Superior temporal gyrus (tissue), 1 donor: ENCODE measurements around the gene PTPRE.

Source experiments
- DNase-seq: peaks from one replicate; pipeline ENCODE4 v3.0.0-alpha.2; 2016; ENCODE audit errors: extremely low spot score

Gene PTPRE

DNA sequence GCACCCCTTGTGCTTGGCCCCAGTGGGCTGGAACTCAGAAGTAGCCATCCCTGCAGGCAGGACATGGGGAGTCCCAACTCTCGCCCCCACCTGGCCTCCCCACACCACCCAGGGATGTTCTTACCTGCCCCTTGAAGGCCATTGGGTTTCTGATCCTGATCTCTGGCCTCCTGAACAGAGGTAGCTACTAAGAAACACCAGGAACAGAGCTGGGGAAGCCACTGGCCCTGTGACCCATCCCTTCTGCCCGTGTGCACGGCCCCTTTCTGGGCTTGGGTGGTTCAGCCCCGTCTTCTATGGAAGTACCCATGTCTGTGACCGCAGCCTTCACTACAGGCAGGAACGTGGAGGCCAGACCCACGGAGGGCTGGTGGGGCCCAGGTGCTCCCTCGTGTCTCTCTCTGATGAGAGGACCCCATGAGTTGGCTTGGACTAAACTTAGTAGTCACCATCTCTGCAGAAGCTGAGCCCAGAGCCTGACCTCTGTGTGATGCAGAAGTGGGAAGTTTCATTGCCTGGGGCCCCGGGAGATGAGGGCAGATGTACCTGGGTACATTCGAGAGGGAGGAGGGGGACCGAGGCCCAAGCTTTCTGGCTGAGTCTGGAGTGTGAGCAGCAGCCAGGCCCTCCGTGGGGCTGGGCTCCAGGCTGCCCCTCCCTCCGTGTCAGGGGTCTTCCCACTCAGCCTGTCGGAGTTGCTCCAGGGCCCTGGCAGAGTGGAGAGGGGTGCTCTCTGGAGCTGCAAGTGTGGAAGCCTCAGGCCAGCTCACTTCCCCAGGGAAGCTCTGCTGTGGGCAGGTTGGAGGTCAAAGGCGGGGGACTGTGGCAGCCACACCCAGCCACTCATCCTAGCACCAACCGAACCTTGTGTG is 138.3 kb downstream of the PTPRE start:
- no peak for DNase-seq

- no peak for DNase-seq
Measured at GRCh38 chr10:128045833-128046120, 138.9 kb downstream of the PTPRE start.

- no peak for DNase-seq
Measured at GRCh38 chr10:128046156-128046952, 139.5 kb downstream of the PTPRE start.

- DNase-seq: no peak
Measured at GRCh38 chr10:128046953-128047290, 140.0 kb downstream of the PTPRE start.

DNA sequence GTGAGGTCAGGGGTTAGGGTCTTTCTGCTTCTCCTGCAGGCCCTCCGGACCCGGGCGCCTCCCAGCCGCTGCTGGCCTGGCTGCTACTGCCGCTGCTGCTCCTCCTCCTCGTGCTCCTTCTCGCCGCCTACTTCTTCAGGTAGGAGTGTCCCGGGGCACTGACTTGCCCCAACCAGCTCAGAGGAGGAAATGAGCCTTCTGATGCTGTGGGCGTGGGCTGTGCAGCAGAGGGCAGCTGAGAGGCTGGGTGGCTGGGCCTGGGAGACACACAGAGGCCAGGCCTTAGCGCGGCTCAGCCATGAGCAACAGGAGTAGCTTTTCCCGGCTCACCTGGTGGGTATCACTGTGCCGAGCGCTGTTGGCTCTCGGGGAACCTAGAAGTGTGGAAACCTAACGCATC is 140.4 kb downstream of the PTPRE start:
- DNase-seq: no peak

- DNase-seq: peak; percentile 43
Measured at GRCh38 chr10:128047991-128048818, 141.3 kb downstream of the PTPRE start.

DNA sequence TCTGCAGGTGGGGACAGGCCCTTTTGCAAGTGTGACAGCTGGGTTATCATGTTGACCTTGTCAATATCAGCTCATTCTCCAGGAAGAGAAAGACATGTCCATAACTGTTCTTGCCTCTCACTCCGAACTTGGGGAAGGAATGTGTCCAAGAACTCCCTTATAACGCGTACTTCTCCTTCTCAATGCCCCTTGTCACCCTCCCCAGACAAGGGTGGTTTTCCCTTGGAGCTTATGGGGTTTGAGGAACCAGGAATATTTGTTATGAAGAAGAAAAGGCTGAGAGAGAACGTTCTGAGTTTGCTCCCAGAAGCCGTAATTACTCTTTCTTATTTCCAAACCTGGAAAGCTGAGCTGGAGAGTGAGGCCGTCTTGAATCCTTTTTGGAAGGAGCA is 141.9 kb downstream of the PTPRE start:
- no peak for DNase-seq

GRCh38 chr10:128049226-128050120 is 142.6 kb downstream of the PTPRE start:
- no peak for DNase-seq

GRCh38 chr10:128050121-128050516 is 143.2 kb downstream of the PTPRE start:
- no peak for DNase-seq

GRCh38 chr10:128050936-128051335 is 144.0 kb downstream of the PTPRE start:
- DNase-seq: no peak

DNA sequence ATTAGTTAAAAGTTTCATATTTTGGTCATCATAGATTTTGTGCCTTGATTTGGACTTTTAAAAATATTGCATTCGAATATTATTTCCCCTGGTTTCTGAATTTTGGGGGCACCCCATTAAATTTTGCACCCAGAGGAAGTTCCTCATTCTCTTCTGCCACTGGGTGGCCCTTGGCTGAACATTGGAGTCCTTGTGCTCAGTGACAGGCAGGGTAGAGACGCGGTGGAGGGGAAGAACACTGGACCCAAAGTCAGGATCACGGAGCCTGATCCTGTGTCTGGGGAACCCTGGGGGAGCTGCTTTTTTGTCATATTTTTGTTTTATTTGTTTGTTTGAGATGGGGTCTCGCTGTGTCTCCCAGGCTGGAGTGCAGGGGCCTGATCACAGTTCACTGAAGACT is 144.6 kb downstream of the PTPRE start:
- DNase-seq: no peak

- DNase-seq: no peak
Measured at GRCh38 chr10:128052696-128053095, 145.8 kb downstream of the PTPRE start.

- DNase-seq: no peak
Measured at GRCh38 chr10:128053356-128053755, 146.5 kb downstream of the PTPRE start.

DNA sequence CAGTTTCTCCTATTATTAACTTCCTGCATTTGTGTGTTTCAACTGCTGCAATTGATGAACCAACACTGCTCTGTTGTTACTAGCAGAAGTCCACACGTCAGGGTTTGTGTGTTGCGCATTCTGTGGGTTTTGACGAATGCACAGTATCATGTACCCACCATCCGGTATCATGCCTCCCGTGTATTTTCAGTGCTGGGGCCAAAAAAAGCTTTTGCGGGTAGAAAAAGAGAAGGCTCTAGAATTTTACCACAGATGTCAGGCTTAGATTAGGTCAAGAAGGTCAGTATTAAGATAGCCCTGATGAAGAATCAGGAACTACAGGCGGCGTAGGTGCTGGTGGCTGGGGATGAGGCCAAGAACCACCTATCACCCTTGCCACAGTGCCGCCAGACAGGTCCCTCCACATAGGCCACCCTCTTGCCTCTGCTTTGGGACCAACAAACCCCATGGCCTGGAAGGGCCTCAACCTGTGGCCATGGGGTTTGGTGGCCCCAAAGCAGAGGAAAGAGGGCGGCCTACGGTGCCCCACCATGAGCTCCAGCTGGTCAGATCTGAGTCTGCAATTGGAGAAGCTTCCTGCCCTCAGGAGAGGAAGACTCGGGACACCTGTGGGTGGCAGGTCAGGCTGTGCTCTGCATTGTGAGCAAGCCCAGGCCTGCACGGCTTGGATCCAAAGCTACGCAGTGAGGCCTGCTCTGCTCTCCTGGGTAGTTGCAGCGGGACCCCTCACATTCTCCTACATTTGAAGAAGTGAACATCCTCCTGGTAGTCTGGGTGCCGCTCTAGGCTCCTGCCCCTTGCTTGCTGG is 147.5 kb downstream of the PTPRE start:
- DNase-seq: no peak

- no peak for DNase-seq
Measured at GRCh38 chr10:128055061-128055868, 148.4 kb downstream of the PTPRE start.

DNA sequence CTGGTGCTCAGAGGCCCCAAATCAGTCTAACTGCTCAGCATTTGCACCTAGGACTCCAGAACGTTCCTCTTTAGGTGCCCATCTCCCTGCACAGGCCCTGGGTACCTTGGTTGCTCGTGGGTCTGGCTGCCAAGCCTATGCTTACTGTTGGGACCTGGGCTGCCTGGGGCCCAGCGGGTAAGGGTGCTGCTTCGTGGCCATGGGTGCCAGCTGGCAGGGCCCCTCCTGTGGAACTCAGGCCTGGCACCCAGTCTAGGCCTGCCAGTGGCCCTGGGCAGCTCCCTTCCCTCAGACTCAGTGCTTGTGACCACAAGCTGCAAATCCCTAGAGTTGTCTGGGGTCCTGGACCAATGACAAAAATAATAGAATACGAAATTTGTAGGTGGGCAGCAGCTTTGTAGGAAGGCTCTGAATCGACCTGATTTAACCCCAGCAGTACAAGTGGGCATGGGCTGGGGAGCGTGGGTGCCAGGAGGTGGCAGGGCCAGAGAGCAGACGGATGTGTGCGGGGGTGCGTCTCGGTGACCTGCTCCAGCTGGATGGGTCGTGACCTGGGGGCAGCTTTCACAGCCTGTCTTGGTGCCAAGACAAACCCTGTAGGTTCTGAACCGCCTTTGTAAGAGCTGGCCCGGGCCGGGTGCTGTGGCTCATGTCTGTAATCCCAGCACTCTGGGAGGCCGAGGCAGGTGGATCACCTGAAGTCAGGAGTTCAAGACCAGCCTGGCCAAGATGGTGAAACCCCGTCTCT is 149.6 kb downstream of the PTPRE start:
- DNase-seq: no peak

DNA sequence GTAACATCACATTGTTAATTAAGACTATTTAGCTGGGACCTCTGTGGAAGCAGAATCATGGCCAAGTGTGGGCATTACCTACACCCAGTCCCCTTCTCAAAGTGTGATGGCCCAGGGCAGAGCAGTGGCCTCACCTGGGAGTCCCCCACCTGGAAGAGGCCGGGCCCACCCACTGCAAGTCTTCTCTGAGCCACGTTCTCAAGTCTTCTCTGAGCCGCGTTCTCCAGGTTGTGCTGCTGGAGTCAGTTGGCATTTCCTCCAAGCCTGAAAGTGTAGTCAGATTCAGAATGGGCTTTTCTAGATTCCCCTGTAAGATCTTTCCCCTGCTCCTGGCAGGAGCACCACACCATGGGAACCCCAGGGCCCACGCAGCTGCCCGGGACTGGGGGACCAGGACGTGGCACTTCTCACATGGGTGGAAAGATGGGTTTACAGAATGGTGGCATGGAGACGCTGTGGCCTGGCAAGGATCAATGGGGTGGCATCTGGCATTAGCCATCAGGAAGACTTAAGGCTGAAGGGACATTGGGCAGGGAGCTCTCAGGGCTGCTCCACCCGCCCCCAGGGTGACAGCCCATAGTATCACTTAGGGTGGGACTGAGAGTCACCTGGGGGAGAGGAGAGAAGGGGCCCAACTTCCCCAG is 151.3 kb downstream of the PTPRE start:
- DNase-seq: no peak

- DNase-seq: no peak
Measured at GRCh38 chr10:128058750-128059134, 151.8 kb downstream of the PTPRE start.
